A549 (cell line): Measurements from ENCODE around the gene SYNM.

Experiments used
- CEBPB ChIP-seq, 2 experiments: fragments of >200 bp in 1 of 2; sonication (Bioruptor Twin) in 1 of 2; formaldehyde crosslinking in 1 of 2; IDR thresholded peaks; 2 replicates each; pipeline ENCODE4 v1.6.1; 2012 to 2016
- CTCF ChIP-seq: fragments of >200 bp; sonication (Bioruptor Twin); formaldehyde crosslinking; IDR thresholded peaks from 3 replicates; pipeline ENCODE4 v1.5.1; 2016
- JUN ChIP-seq, 2 experiments: fragments of >200 bp; sonication (Bioruptor Twin); formaldehyde crosslinking; IDR thresholded peaks; 2 replicates in 1 of 2; 3 replicates in 1 of 2; pipeline ENCODE4 v1.6.1; 2016 to 2017
- PHF8 ChIP-seq: fragments of 200-600 bp; sonication (generic); IDR thresholded peaks from 2 replicates; pipeline ENCODE4 v1.6.1; 2016; ENCODE audit warnings: low read depth, mild to moderate bottlenecking, antibody characterized with exemption, moderate library complexity, borderline replicate concordance
- POLR2A ChIP-seq: IDR thresholded peaks from 2 replicates; pipeline ENCODE4 v1.6.1; 2012; ENCODE audit warnings: mild to moderate bottlenecking, low read length
- RNF2 ChIP-seq: fragments of 200-600 bp; sonication (generic); IDR thresholded peaks from 2 replicates; pipeline ENCODE4 v1.6.1; 2016; ENCODE audit warnings: low read depth, mild to moderate bottlenecking, antibody characterized with exemption, moderate library complexity, borderline replicate concordance
- SMC3 ChIP-seq: fragments of >200 bp; sonication (Bioruptor Twin); formaldehyde crosslinking; IDR thresholded peaks from 3 replicates; pipeline ENCODE4 v1.6.1; 2018; ENCODE audit warnings: inconsistent platforms
- SREBF2 ChIP-seq: fragments of 450-650 bp; IDR thresholded peaks from 2 replicates; pipeline ENCODE4 v1.6.1; 2014; ENCODE audit warnings: mild to moderate bottlenecking, moderate library complexity
- USF2 ChIP-seq: fragments of 450-650 bp; IDR thresholded peaks from 2 replicates; pipeline ENCODE4 v1.6.1; 2014; ENCODE audit warnings: antibody characterized with exemption
- ZFP36 ChIP-seq: fragments of 450-650 bp; IDR thresholded peaks from 2 replicates; pipeline ENCODE4 v1.6.1; 2014; ENCODE audit warnings: borderline replicate concordance; ENCODE audit not compliant: partially characterized antibody
- ZSCAN20 ChIP-seq: fragments of 250-450 bp; sonication (Bioruptor Pico); IDR thresholded peaks from 2 replicates; pipeline ENCODE4 v1.8.0; 2022; ENCODE audit warnings: mild to moderate bottlenecking, moderate library complexity
- TF ChIP-seq, protein P1 (sequence below): fragments of 200-600 bp; sonication (generic); IDR thresholded peaks from 2 replicates; pipeline ENCODE4 v1.6.1; 2016; ENCODE audit warnings: antibody characterized with exemption, mild to moderate bottlenecking, moderate library complexity
- TF ChIP-seq, protein P2 (sequence below): fragments of 250-450 bp; sonication (Bioruptor Pico); IDR thresholded peaks from 2 replicates; pipeline ENCODE4 v1.5.0; 2021; ENCODE audit warnings: mild to moderate bottlenecking, moderate library complexity, borderline replicate concordance

DNA sequence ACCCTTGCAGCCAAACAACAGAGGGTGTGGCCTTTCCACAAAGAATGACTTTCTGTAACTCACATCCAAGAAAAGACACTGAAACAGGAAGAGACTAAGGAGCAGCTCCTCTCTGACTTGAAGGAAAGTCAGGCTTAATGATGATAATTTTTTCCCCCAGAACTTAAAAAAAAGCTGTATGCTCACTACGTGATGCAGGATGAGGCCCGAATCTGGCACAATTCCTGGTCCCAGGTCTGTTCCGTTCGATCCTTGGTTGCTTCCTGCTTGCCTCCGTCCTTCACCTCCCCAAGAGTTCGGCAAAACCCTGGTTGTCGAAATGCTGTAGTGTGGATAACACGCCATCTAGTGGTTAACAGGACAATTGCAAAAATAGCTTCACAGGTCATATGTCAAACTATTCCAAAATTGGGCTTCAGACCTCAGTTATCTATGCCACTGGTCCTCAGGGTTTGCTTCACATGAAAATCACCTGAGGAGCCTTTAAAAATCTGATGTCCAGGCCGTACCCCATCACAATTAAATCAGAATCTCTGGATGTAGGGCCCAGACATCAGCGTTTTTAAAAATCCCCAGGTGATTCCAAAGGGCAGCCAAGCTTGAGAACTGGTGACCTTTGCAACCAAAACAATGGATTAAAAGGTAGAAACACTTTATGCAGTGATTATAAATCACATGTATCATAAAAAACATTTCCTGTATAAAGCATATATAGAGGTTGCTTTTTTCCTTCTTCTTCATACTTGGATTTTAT, 28.1 kb upstream of the SYNM start:
- TF ChIP-seq POLR2A = no peak
- 0 out of 4 replicates have a peak, but pooled peaks of 1 of the 2 experiments have one; percentile 15 for TF ChIP-seq CEBPB (IDR thresholded peaks at IDR 0.05)
- TF ChIP-seq ZFP36 = no peak
- TF ChIP-seq CTCF = peak; percentile 97
- TF ChIP-seq JUN (IDR thresholded peaks at IDR 0.05) = no peak
- TF ChIP-seq SREBF2 = no peak
- TF ChIP-seq SMC3 = peak; percentile 96
- no peak for TF ChIP-seq PHF8
- TF ChIP-seq, protein P1, sequence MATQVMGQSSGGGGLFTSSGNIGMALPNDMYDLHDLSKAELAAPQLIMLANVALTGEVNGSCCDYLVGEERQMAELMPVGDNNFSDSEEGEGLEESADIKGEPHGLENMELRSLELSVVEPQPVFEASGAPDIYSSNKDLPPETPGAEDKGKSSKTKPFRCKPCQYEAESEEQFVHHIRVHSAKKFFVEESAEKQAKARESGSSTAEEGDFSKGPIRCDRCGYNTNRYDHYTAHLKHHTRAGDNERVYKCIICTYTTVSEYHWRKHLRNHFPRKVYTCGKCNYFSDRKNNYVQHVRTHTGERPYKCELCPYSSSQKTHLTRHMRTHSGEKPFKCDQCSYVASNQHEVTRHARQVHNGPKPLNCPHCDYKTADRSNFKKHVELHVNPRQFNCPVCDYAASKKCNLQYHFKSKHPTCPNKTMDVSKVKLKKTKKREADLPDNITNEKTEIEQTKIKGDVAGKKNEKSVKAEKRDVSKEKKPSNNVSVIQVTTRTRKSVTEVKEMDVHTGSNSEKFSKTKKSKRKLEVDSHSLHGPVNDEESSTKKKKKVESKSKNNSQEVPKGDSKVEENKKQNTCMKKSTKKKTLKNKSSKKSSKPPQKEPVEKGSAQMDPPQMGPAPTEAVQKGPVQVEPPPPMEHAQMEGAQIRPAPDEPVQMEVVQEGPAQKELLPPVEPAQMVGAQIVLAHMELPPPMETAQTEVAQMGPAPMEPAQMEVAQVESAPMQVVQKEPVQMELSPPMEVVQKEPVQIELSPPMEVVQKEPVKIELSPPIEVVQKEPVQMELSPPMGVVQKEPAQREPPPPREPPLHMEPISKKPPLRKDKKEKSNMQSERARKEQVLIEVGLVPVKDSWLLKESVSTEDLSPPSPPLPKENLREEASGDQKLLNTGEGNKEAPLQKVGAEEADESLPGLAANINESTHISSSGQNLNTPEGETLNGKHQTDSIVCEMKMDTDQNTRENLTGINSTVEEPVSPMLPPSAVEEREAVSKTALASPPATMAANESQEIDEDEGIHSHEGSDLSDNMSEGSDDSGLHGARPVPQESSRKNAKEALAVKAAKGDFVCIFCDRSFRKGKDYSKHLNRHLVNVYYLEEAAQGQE = no peak
- TF ChIP-seq ZSCAN20 (CRISPR knock-in tag) = no peak
- no peak for TF ChIP-seq RNF2
- TF ChIP-seq, protein P2, sequence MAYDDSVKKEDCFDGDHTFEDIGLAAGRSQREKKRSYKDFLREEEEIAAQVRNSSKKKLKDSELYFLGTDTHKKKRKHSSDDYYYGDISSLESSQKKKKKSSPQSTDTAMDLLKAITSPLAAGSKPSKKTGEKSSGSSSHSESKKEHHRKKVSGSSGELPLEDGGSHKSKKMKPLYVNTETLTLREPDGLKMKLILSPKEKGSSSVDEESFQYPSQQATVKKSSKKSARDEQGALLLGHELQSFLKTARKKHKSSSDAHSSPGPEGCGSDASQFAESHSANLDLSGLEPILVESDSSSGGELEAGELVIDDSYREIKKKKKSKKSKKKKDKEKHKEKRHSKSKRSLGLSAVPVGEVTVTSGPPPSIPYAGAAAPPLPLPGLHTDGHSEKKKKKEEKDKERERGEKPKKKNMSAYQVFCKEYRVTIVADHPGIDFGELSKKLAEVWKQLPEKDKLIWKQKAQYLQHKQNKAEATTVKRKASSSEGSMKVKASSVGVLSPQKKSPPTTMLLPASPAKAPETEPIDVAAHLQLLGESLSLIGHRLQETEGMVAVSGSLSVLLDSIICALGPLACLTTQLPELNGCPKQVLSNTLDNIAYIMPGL (CRISPR knock-in tag) = no peak
- no peak for TF ChIP-seq USF2
